GM23338 (cell line): ENCODE results near the gene ARHGEF10L.

Source experiments
- CREB1 ChIP-seq: fragments of 250-450 bp; sonication (Bioruptor Pico); IDR thresholded peaks from 2 replicates; pipeline ENCODE4 v1.5.0; 2020; ENCODE audit warnings: low read depth, mild to moderate bottlenecking, moderate library complexity
- STAT1 ChIP-seq: IDR thresholded peaks from one replicate; pipeline ENCODE4 v1.6.1; 2016; ENCODE audit warnings: antibody characterized with exemption; ENCODE audit not compliant: unreplicated experiment
- ZNF114 ChIP-seq: fragments of 250-450 bp; sonication (Bioruptor Pico); IDR thresholded peaks from 2 replicates; pipeline ENCODE4 v1.5.0; 2020; ENCODE audit warnings: mild to moderate bottlenecking, moderate library complexity
- ZNF331 ChIP-seq: fragments of 250-450 bp; sonication (Bioruptor Pico); IDR thresholded peaks from 2 replicates; pipeline ENCODE4 v1.5.0; 2020; ENCODE audit warnings: low read depth, mild to moderate bottlenecking, moderate library complexity
- TF ChIP-seq, protein P1 (sequence below), 2 experiments: fragments of 200-600 bp in 1 of 2; sonication (generic) in 1 of 2; conservative IDR thresholded peaks; 2 replicates each; pipeline versions ENCODE4 v1.5.1 to v1.6.1; 2016 to 2017; ENCODE audit warnings: antibody characterized with exemption in 2 of 2, low read depth in 2 of 2, mild to moderate bottlenecking in 2 of 2, moderate library complexity in 1 of 2

- no peak for TF ChIP-seq CREB1
- TF ChIP-seq, protein P1, sequence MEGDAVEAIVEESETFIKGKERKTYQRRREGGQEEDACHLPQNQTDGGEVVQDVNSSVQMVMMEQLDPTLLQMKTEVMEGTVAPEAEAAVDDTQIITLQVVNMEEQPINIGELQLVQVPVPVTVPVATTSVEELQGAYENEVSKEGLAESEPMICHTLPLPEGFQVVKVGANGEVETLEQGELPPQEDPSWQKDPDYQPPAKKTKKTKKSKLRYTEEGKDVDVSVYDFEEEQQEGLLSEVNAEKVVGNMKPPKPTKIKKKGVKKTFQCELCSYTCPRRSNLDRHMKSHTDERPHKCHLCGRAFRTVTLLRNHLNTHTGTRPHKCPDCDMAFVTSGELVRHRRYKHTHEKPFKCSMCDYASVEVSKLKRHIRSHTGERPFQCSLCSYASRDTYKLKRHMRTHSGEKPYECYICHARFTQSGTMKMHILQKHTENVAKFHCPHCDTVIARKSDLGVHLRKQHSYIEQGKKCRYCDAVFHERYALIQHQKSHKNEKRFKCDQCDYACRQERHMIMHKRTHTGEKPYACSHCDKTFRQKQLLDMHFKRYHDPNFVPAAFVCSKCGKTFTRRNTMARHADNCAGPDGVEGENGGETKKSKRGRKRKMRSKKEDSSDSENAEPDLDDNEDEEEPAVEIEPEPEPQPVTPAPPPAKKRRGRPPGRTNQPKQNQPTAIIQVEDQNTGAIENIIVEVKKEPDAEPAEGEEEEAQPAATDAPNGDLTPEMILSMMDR (conservative IDR thresholded peaks at IDR 0.05; ENCODE audit: low read depth in 2 of 2): no peak
- no peak for TF ChIP-seq STAT1
- no peak for TF ChIP-seq ZNF331 (CRISPR knock-in tag)
- no peak for TF ChIP-seq ZNF114 (CRISPR knock-in tag)
Measured at GRCh38 chr1:17637055-17637454, 97.6 kb downstream of the ARHGEF10L start.
